ENCODE measurements around the gene CBL. TPM values are rescaled to one million over a fixed set of nuclear protein-coding genes. Genes with fewer than 3 reads are reported as not detected.

The CBL gene
- polyA plus RNA-seq, 1 of the 3 experiments (the other 2 are of a cell fraction), result 9.5 TPM

DNA sequence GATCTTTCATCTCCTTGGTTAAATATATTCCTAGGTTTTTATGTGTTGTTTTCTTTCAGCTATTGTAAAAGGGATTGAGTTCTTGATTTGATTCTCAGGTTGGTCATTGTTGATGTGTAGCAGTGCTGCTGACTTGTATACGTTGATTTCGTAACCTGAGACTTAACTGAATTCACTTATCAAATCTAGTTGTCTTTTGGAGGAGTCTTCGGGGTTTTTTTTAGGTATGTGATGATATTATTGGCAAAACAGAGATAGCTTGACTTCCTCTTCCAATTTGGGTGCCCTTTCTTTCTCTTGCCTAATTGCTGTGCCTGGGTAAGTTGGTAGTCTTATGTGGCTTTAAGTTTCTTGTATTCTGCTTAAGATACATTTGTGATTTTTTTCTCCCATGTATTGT is 52.8 kb downstream of the CBL start:
- Histone ChIP-seq H4K20me1 (ENCODE audit: insufficient read depth) (peaks cover 3% of the 10 kb centered on the region; the same call in 1 of the 2 replicates), H3K4me2 (no peak overlapping the region), H3K27ac (ENCODE audit: low read depth in 2 of 2, low read length in 1 of 2) (no peak overlapping the region), H3K4me1 (ENCODE audit: control insufficient read depth in 1 of 2, insufficient read depth in 2 of 2, low read depth in 1 of 2, low read length in 1 of 2) (peaks cover 0 to 2% of the 10 kb centered on the region in 2 experiments; a peak in 2 of 4 replicates), H3K36me3 (replicated peaks in 1 of 2; ENCODE audit: control insufficient read depth in 1 of 2, insufficient read depth in 2 of 2, low read length in 1 of 2) (peaks cover 0 to 7% of the 10 kb centered on the region in 2 experiments), H3F3A (replicated peaks; ENCODE audit: insufficient read depth) (peaks cover 9% of the 10 kb centered on the region), H3K79me2 (ENCODE audit: insufficient read depth) (peaks cover 89% of the 10 kb centered on the region), H3K9ac (no peak overlapping the region), H3K9me2 (no peaks in the 10 kb centered on the region), H3K27me3 (ENCODE audit: insufficient read depth) (no peaks in the 10 kb centered on the region), H3K4me3 (ENCODE audit: low read depth in 2 of 2, low read length in 1 of 2) (no peak overlapping the region), H3K9me3 (no peaks in the 10 kb centered on the region), H2AFZ (ENCODE audit: low read depth) (no peak overlapping the region)
- TF ChIP-seq IRF3 (IDR thresholded peaks at IDR 0.05; ENCODE audit: low read depth, low read length), result no peak
- no peak for TF ChIP-seq EZH2phosphoT487 (IDR thresholded peaks at IDR 0.05; ENCODE audit: borderline replicate concordance, low read depth)
- POLR2A ChIA-PET, result no interaction called here
- CTCF ChIA-PET, result interaction anchor here (0.7 to 1.2 kb wide), 3 partner anchors 10 to 53 kb away, joined by 3 to 6 read pairs (median 3); partner anchors contain the start of gene CBL
- WGBS (ENCODE audit: low lambda C conversion rate), result 80% methylated on average over 3 of the region's 3 CpGs
- no peak for DNase-seq

DNA sequence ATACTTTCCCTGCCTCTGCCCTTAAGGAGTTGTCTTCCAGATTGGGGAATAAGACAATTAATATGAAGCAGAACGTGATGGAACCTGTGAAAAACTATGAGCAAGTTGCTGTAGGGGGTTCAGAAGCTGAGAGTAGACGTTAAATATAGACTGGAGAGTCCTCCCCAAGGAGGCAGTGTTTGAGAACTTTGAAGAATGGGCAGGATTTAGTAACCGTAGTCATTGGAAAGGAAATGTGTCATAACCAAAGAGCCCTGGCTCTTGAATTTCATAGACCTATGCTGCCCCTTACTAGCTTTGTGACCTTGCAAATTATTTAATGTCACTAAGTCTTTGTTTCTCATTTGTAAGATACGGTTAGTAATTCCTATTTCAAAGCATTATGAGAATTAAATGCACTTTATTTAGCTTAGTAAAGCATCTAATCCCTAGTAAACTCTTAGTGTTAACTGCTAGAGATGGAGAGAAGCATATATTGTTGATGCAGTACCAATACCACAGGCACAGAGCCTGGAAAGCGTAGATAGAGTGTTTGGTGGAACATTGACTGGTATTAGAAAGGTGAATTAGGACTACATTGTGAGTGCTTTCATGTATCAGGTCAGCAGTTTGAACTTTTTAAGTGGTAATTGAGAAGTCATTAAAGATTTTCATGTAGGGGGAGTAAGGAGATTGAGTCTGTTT is 56.7 kb downstream of the CBL start:
- ChIA-PET POLR2A (no interaction called here), CTCF (interaction anchor here (1.3 to 1.6 kb wide), 3 partner anchors 12 to 57 kb away, joined by 3 to 4 read pairs (median 4); partner anchors contain the start of gene CBL)
- H3K4me1 ChIP-seq (ENCODE audit: control insufficient read depth in 1 of 2, insufficient read depth in 2 of 2, low read depth in 1 of 2, low read length in 1 of 2), result peaks cover 0 to 2% of the 10 kb centered on the region in 2 experiments; a peak in 2 of 4 replicates
- peaks cover 96% of the 10 kb centered on the region for H3K79me2 ChIP-seq (ENCODE audit: insufficient read depth)
- TF ChIP-seq CTCF (IDR thresholded peaks at IDR 0.05) (peak; percentile 38), ELF1 (IDR thresholded peaks at IDR 0.05) (no peak), MEF2A (IDR thresholded peaks at IDR 0.05; ENCODE audit: borderline replicate concordance, low read depth) (0 out of 2 replicates have a peak, but pooled peaks have one; percentile 25), RXRA (IDR thresholded peaks at IDR 0.05; ENCODE audit: borderline replicate concordance, low read depth) (no peak), RFX5 (IDR thresholded peaks at IDR 0.05; ENCODE audit: low read length) (no peak), NFIC (IDR thresholded peaks at IDR 0.05; ENCODE audit: borderline replicate concordance) (no peak), RAD21 (IDR thresholded peaks at IDR 0.05; ENCODE audit: low read length) (no peak), FOSL2 (IDR thresholded peaks at IDR 0.05; ENCODE audit: borderline replicate concordance, low read depth) (no peak), POLR2AphosphoS5 (IDR thresholded peaks at IDR 0.05; ENCODE audit: low read depth, low read length) (no peak), SIN3A (IDR thresholded peaks at IDR 0.05; ENCODE audit: borderline replicate concordance, low read depth, low read length) (no peak), REST (IDR thresholded peaks at IDR 0.05; ENCODE audit: low read depth, low read length) (no peak)
- TF ChIP-seq, protein P1, sequence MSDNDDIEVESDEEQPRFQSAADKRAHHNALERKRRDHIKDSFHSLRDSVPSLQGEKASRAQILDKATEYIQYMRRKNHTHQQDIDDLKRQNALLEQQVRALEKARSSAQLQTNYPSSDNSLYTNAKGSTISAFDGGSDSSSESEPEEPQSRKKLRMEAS (IDR thresholded peaks at IDR 0.05; ENCODE audit: low read depth), result no peak
- TF ChIP-seq, protein P2, sequence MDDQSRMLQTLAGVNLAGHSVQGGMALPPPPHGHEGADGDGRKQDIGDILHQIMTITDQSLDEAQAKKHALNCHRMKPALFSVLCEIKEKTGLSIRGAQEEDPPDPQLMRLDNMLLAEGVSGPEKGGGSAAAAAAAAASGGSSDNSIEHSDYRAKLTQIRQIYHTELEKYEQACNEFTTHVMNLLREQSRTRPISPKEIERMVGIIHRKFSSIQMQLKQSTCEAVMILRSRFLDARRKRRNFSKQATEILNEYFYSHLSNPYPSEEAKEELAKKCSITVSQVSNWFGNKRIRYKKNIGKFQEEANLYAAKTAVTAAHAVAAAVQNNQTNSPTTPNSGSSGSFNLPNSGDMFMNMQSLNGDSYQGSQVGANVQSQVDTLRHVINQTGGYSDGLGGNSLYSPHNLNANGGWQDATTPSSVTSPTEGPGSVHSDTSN (IDR thresholded peaks at IDR 0.05), result no peak
- H3F3A ChIP-seq (replicated peaks; ENCODE audit: insufficient read depth), result peaks cover 9% of the 10 kb centered on the region
- no peak for DNase-seq
- no peaks in the 10 kb centered on the region for H3K9me3 ChIP-seq
- 60% methylated on average over 5 of the region's 5 CpGs for WGBS (ENCODE audit: low lambda C conversion rate)
- H3K27me3 ChIP-seq (ENCODE audit: insufficient read depth), result no peaks in the 10 kb centered on the region
- H4K20me1 ChIP-seq (ENCODE audit: insufficient read depth), result peaks cover 11% of the 10 kb centered on the region; the same call in 1 of the 2 replicates
- no peak overlapping the region for H2AFZ ChIP-seq (ENCODE audit: low read depth)
- H3K9ac ChIP-seq, result no peak overlapping the region
- H3K27ac ChIP-seq (ENCODE audit: low read depth in 2 of 2, low read length in 1 of 2), result peak overlapping the region; percentile 11 to 61; a peak in 3 of 4 replicates
- no peaks in the 10 kb centered on the region for H3K9me2 ChIP-seq
- H3K4me2 ChIP-seq, result peak overlapping the region; percentile 36
- H3K4me3 ChIP-seq (ENCODE audit: low read depth in 2 of 2, low read length in 1 of 2), result no peak overlapping the region; a peak in 1 of 4 replicates
- H3K36me3 ChIP-seq (replicated peaks in 1 of 2; ENCODE audit: control insufficient read depth in 1 of 2, insufficient read depth in 2 of 2, low read length in 1 of 2), result no peaks in the 10 kb centered on the region
